GM19372 (cell line): ENCODE data around the gene ZNF268.
"Not testable (repeated sequence)": the region's sequence is repeated elsewhere in the genome, so short reads cannot be mapped to it uniquely, and the experiment has no call there.

Experiments used
- ATAC-seq: cut with Tn5 transposase; IDR thresholded peaks from one replicate; pipeline ENCODE4 v1.9.1; 2021; ENCODE audit warnings: mild to moderate bottlenecking, low read depth, moderate library complexity; ENCODE audit not compliant: unreplicated experiment

Gene ZNF268

DNA sequence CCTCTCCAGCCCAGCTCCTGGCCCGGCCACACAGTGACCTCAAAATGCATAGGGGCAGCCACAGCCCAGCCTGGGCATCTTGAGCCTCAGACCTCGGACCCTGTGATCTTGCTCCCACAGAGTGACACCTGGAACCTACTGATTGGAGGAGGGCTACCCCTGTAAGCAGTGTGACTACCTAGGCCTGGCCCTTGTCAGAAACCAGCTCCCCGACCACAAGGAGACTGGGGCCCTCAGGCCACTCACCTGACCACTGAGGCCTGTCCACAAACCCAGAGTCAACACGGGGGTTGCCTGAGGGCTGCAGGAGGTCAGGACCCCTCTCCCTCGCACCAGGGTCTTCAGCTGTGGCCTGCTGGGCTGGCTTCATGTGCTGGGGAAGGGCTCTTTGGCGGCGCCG, 45.4 kb downstream of the ZNF268 start:
- ATAC-seq = no peak

- ATAC-seq = no peak
Observed at GRCh38 chr12:133227281-133227852, 46.1 kb downstream of the ZNF268 start.

DNA sequence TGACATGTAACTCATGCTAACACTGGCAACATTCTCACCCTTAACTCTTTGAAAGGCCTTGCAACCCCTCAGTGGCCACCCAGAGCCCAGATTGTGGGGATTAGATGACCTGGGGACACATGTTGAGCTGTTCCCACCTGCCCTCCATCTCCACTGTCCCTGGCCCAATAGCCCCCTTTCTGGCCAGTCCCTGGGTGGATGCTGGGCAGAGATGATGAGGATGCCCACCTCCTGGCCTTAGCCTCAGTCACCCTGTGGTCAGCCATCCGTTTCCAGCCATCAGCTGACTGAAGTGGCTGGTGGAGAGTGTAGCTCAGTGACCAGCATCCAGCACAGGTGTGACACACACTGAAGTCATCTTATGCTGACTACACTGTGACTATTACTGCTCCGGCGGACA, 49.7 kb downstream of the ZNF268 start:
- ATAC-seq = no peak

DNA sequence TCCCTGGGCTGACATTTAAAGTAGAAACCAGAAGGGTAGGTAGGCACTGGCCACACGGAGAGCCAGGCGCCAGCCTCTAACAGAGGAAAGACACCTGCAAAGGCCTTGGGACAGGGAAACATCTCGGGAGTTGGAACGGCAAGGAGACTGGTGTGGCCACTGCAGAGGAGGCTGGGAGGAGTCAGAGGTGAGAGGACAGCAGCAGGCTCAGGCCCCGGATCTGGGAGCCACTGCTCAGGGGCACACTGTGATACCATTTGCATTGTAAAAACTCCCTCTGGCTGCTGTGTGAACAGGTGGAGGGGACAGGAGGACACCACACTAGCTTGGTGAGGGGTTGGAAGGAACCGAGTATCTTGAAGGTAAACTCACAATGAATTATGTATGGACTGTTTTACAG, 51.7 kb downstream of the ZNF268 start:
- no peak for ATAC-seq

- no peak for ATAC-seq
Observed at GRCh38 chr12:133233993-133234564, 52.8 kb downstream of the ZNF268 start.

GRCh38 chr12:133234971-133235370, 53.7 kb downstream of the ZNF268 start:
- no peak for ATAC-seq

- no peak for ATAC-seq
Observed at GRCh38 chr12:133235401-133236112, 54.3 kb downstream of the ZNF268 start, which contains the start of gene ANHX. ANHX (minus strand) TSS chr12:133235877; CDS start chr12:133234356, 1,521 bp downstream.

DNA sequence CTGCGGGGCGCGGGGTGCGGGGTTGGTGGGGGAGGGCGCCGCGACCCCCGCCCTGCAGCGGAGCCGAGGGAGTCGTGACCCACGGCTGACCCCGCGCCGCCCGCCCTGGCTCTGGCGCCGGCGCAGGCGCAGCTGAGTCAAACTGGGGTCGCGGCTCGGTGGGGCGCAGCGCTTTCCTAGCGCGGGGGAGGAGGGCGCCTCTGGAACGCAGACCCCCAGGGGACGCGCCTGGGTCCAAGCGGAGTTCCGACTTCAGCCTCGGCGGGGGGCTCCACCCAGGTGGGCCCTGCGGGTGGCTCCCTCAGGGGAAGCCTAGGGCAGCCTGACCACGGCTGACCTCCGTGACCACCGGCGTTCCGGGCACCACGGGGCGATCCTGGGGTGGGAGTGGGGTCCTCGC, 54.8 kb downstream of the ZNF268 start:
- ATAC-seq = no peak

GRCh38 chr12:133236556-133236955, 55.3 kb downstream of the ZNF268 start:
- ATAC-seq = no peak

GRCh38 chr12:133251732-133252131, 70.4 kb downstream of the ZNF268 start:
- no peak for ATAC-seq

DNA sequence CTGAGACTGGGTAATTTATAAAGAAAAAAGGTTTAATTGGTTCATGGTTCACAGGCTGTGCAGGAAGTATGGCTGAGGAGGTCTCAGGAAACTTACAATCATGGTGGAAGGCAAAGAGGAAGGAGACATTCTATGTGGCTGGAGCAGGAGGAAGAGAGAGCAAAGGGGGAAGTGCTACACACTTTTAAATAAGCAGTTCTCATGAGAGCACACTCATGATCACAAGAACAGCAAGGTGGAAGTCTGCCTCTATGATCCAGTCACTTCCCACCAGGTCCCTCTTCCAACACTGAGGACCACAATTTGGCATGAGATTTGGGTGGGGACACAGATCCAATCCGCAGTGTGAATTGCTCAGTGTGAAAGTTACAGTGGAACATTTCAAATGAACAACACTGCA, 74.5 kb downstream of the ZNF268 start:
- ATAC-seq = not testable (repeated sequence)

DNA sequence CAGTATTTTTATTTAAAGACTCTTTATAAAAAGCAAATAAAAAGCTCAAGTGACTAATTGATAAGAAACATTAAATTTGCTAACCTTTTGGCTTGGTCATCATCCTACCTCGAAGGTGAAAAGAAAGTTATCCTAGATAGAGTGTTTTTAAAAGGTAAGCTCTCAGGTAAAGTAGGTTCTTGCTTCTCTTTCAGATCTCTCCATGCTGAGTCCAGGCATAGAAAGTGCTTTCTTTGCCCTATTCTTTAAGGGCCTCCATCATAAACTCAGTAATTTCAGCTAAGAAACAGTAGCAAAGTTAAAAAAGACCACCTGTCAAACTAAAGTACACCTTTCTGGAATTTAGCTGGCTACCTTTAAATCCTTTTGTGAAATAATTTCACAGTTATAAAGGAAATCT, 75.0 kb downstream of the ZNF268 start:
- ATAC-seq = no peak

GRCh38 chr12:133264173-133264572, 82.9 kb downstream of the ZNF268 start:
- no peak for ATAC-seq
